Mesendoderm (in vitro differentiated cells): ENCODE results near the gene ADARB1.

Source experiments
- DNase-seq: peaks from one replicate; pipeline ENCODE4 v3.0.0; 2013
- H2AK5ac ChIP-seq: 2 replicates; pipeline ENCODE4 v1.6.1; 2013; ENCODE audit warnings: low read length, inconsistent platforms
- H2BK120ac ChIP-seq: 2 replicates; pipeline ENCODE4 v1.6.1; 2013; ENCODE audit warnings: low read depth, mild to moderate bottlenecking, low read length, moderate library complexity, mixed read lengths
- H2BK15ac ChIP-seq: replicated peaks from 2 replicates; pipeline ENCODE4 v1.6.1; 2013; ENCODE audit warnings: low read depth, mild to moderate bottlenecking, moderate library complexity
- H2BK5ac ChIP-seq: 2 replicates; pipeline ENCODE4 v1.6.1; 2013; ENCODE audit warnings: low read length, inconsistent platforms
- H3K18ac ChIP-seq: 2 replicates; pipeline ENCODE4 v1.6.1; 2013; ENCODE audit warnings: mild to moderate bottlenecking, low read length, mixed read lengths
- H3K23ac ChIP-seq: one replicate; pipeline ENCODE4 v1.6.1; 2013; ENCODE audit warnings: low read length
- H3K27ac ChIP-seq: 2 replicates; pipeline ENCODE4 v1.5.1; 2013; ENCODE audit warnings: low read depth, mild to moderate bottlenecking, inconsistent platforms, low read length, moderate library complexity
- H3K27me3 ChIP-seq: 2 replicates; pipeline ENCODE4 v1.6.1; 2013; ENCODE audit warnings: low read length, control low read depth, mild to moderate bottlenecking, inconsistent platforms; ENCODE audit not compliant: insufficient read depth, poor library complexity
- H3K36me3 ChIP-seq: 2 replicates; pipeline ENCODE4 v1.6.1; 2013; ENCODE audit warnings: low read length, inconsistent platforms; ENCODE audit not compliant: control insufficient read depth, insufficient read depth
- H3K4ac ChIP-seq: one replicate; pipeline ENCODE4 v1.6.1; 2013; ENCODE audit warnings: low read depth, mild to moderate bottlenecking, low read length, moderate library complexity
- H3K4me1 ChIP-seq: 2 replicates; pipeline ENCODE4 v1.6.1; 2013; ENCODE audit warnings: low read depth, low read length, inconsistent platforms; ENCODE audit not compliant: control insufficient read depth
- H3K4me2 ChIP-seq: 2 replicates; pipeline ENCODE4 v1.6.1; 2013; ENCODE audit warnings: low read length
- H3K4me3 ChIP-seq: 2 replicates; pipeline ENCODE4 v1.5.1; 2013; ENCODE audit warnings: mild to moderate bottlenecking, low read length
- H3K56ac ChIP-seq: one replicate; pipeline ENCODE4 v1.6.1; 2013; ENCODE audit warnings: low read length
- H3K79me1 ChIP-seq: 2 replicates; pipeline ENCODE4 v1.6.1; 2013; ENCODE audit warnings: low read length, inconsistent platforms
- H3K79me2 ChIP-seq: 2 replicates; pipeline ENCODE4 v1.6.1; 2013; ENCODE audit warnings: mild to moderate bottlenecking, low read length; ENCODE audit not compliant: control insufficient read depth, insufficient read depth
- H3K9ac ChIP-seq: 2 replicates; pipeline ENCODE4 v1.6.1; 2013; ENCODE audit warnings: low read length, inconsistent platforms
- H4K5ac ChIP-seq: one replicate; pipeline ENCODE4 v1.6.1; 2013; ENCODE audit warnings: low read length
- H4K8ac ChIP-seq: one replicate; pipeline ENCODE4 v1.6.1; 2013; ENCODE audit warnings: low read depth, mild to moderate bottlenecking, control low read depth, low read length, moderate library complexity
- WGBS: extraction: QIAGEN DNeasy Blood & Tissue Kit; methylation state at CpG from one replicate; pipeline ENCODE4 v1.1.7; 2013; ENCODE audit warnings: low lambda C conversion rate, missing lambda C conversion rate; ENCODE audit not compliant: insufficient coverage; ENCODE audit errors: extremely low coverage; 5-methylcytosine and 5-hydroxymethylcytosine counted together

Gene ADARB1

DNA sequence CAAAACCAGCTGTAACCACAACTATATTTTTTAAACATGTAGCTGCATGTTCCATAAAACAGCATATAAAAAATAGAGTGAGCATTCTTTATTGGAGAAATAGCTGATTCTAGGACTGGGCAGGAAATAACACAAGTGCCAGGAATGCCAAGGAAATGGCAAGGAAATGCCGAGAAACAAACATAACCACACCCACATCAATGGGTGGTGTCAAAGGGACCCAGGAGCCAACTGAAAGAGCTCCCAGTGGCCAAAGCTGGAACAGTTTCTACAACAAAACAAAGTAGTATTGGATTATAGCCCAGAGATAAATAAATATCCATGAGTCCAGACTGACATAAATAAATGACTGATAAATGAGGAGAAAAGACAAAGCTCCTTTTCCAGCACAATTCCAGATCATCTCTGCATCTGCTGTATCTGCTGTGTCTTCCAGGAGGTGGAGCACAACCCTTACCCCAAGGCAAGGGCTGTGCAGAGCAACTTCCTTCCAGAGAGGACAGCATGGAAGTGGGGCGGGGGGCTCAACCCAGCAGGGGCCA is 28.1 kb downstream of the ADARB1 start:
- no peak overlapping the region for H4K5ac ChIP-seq
- H3K4me3 ChIP-seq = no peak overlapping the region
- H3K18ac ChIP-seq = no peak overlapping the region
- no peak overlapping the region for H3K4ac ChIP-seq
- H3K23ac ChIP-seq = no peak overlapping the region
- H4K8ac ChIP-seq = no peak overlapping the region
- peak; percentile 28 for DNase-seq
- H2BK15ac ChIP-seq = no peak overlapping the region
- no peaks in the 10 kb centered on the region for H3K36me3 ChIP-seq
- H3K27me3 ChIP-seq = no peaks in the 10 kb centered on the region
- WGBS = no CpG with 5 or more reads among the region's 2 CpGs
- H2AK5ac ChIP-seq = no peak overlapping the region
- peaks cover 2% of the 10 kb centered on the region for H3K4me1 ChIP-seq
- H3K9ac ChIP-seq = no peak overlapping the region
- H2BK120ac ChIP-seq = no peak overlapping the region
- H2BK5ac ChIP-seq = no peak overlapping the region
- no peak overlapping the region for H3K4me2 ChIP-seq
- H3K27ac ChIP-seq = no peak overlapping the region
- H3K79me2 ChIP-seq = no peaks in the 10 kb centered on the region
- H3K79me1 ChIP-seq = peaks cover 3% of the 10 kb centered on the region
- peak overlapping the region; percentile 22 for H3K56ac ChIP-seq

DNA sequence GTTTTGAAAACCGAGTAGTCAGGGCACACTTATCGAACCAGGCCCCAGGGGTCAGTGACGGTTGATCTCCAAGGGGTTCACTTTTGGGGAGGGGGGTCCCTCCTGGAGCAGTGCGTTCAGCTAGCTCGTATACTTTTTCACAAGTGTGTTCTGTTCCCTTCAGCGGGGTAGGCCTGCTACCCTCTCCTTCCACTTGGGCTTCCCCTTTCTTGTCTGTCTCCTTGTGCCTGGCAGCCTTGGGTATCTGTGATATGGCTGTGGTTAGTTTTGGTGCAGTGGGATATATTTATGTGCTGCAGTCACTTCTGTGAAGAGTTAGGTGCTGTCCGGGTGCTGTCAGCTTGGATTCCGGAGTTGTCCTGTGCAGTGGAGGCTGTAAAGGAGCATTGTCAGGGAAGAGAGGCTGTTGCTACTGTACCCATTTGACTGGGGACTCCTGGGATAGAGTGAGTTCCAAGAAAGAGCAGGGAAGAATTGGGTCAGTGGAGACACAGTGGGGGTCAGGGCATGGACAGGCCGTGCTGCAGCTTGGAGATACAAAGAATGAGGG is 29.7 kb downstream of the ADARB1 start:
- no peak overlapping the region for H2BK15ac ChIP-seq
- no peak overlapping the region for H4K5ac ChIP-seq
- no peak overlapping the region for H3K4me2 ChIP-seq
- no peak overlapping the region for H2BK120ac ChIP-seq
- no peak overlapping the region for H2BK5ac ChIP-seq
- H3K56ac ChIP-seq = no peak overlapping the region
- no peak overlapping the region for H3K9ac ChIP-seq
- H3K27ac ChIP-seq = no peak overlapping the region
- WGBS = no CpG with 5 or more reads among the region's 9 CpGs
- no peak overlapping the region for H3K23ac ChIP-seq
- no peaks in the 10 kb centered on the region for H3K36me3 ChIP-seq
- H3K4ac ChIP-seq = no peak overlapping the region
- no peak overlapping the region for H3K4me3 ChIP-seq
- DNase-seq = no peak
- H3K4me1 ChIP-seq = peaks cover 2% of the 10 kb centered on the region
- H4K8ac ChIP-seq = no peak overlapping the region
- H3K27me3 ChIP-seq = no peaks in the 10 kb centered on the region
- H3K79me1 ChIP-seq = peaks cover 3% of the 10 kb centered on the region
- no peaks in the 10 kb centered on the region for H3K79me2 ChIP-seq
- H2AK5ac ChIP-seq = no peak overlapping the region
- no peak overlapping the region for H3K18ac ChIP-seq

DNA sequence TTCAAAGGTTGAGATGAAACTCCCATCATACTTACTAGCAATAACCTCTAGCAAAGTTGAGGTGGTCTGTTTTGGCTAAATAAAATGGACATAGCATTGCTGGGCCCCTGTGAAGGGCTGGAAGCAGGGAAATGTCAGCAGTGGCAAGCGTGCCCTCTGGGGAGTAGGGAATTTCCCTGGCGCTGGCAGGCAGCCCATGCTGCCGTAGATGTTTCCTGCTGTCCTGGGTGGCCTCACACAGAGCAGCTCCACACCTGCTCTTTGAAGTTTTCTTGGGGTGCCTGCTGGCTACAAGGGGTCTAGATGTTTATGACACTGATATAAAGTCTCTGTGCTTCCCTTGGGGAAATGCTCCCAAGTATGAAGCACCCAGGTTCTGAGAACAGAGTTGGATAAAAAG is 30.2 kb downstream of the ADARB1 start:
- no CpG with 5 or more reads among the region's 3 CpGs for WGBS

DNA sequence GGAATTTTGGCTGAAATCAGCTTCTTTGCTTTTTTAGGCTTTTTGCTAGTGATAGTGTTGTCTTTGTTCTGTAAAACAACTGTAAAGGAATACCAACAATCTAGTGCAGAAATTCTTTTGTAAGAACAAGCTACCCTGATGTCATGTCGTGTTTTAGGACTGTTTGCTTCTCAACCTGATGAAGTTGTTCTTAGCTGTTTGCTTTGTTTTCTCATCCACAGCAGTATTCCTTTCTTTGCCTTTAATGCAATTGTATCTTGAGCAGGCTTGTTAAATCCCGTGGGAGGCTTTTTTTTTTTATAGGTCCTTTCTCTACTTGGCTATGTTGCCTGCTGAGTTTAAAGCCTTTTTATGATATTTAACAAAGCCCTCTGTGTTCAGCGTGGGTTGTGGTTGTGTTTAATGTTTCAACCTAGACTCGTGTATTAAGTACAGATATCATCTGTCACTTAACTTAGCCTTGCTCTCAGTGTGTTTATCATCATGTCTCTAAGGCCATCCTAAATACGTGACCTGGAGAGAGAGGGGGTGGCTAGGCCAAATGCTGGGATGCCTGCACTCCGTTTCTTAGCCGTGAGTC is 31.6 kb downstream of the ADARB1 start:
- Histone ChIP-seq H3K79me2 (no peaks in the 10 kb centered on the region), H3K27ac (no peak overlapping the region), H3K4ac (no peak overlapping the region), H2BK15ac (no peak overlapping the region), H3K18ac (no peak overlapping the region), H3K79me1 (peaks cover 1% of the 10 kb centered on the region), H3K27me3 (no peaks in the 10 kb centered on the region), H4K8ac (no peak overlapping the region), H3K23ac (no peak overlapping the region), H2AK5ac (no peak overlapping the region), H3K4me1 (peaks cover 2% of the 10 kb centered on the region), H2BK5ac (no peak overlapping the region), H3K4me3 (no peak overlapping the region), H3K4me2 (no peak overlapping the region), H3K56ac (no peak overlapping the region), H3K36me3 (no peaks in the 10 kb centered on the region), H3K9ac (no peak overlapping the region), H2BK120ac (no peak overlapping the region), H4K5ac (no peak overlapping the region)
- WGBS = no CpG with 5 or more reads among the region's 7 CpGs
- no peak for DNase-seq

More for the DNA sequence above, 30.2 kb downstream of the ADARB1 start:
- Histone ChIP-seq H3K27ac (no peak overlapping the region), H2BK5ac (no peak overlapping the region), H3K4ac (no peak overlapping the region), H4K5ac (no peak overlapping the region), H3K4me2 (no peak overlapping the region), H2BK120ac (no peak overlapping the region), H3K79me1 (peaks cover 3% of the 10 kb centered on the region), H3K23ac (no peak overlapping the region), H3K4me3 (no peak overlapping the region), H2BK15ac (no peak overlapping the region), H3K56ac (no peak overlapping the region), H3K36me3 (no peaks in the 10 kb centered on the region), H3K18ac (no peak overlapping the region), H3K27me3 (no peaks in the 10 kb centered on the region), H3K79me2 (no peaks in the 10 kb centered on the region), H2AK5ac (no peak overlapping the region), H3K4me1 (peaks cover 2% of the 10 kb centered on the region), H3K9ac (no peak overlapping the region), H4K8ac (no peak overlapping the region)
- DNase-seq = no peak

DNA sequence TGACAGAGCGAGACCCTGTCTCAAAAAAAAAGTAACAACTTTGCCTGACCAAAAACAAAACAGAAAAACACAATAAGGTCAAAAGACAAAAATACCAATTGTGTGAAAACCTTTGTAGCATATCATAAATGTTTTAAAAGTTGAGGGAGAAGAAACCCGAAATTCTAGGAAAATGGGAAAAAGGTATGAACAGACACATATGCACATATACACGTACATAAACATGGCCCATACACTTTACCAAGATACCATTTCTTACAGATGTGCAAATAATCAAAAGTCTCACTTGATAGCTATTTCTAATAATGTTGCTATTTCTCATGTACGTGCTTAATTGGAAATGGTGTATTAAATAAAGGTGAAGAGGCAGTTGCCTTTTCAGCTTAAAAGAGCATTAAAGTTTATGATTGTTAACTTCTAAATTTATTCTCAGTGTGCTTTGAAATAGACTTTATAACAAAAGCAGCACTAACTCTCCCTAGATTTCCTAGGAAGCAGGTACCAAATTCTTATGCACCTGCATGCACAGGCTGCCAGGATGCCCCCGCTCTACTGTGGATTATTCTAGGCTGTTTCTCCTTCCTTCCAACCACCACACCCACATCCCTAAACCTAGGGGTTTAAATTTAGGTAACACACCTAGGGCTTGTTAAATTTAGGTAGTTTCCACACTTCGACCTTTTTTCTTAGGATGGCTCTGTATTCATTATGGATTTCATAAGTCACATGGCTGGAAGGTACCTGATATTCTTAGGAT is 33.8 kb downstream of the ADARB1 start:
- peaks cover 1% of the 10 kb centered on the region for H3K79me1 ChIP-seq
- H3K27me3 ChIP-seq = no peaks in the 10 kb centered on the region
- no peak overlapping the region for H3K4me3 ChIP-seq
- H4K5ac ChIP-seq = no peak overlapping the region
- H3K4me2 ChIP-seq = no peak overlapping the region
- H3K36me3 ChIP-seq = no peaks in the 10 kb centered on the region
- H3K79me2 ChIP-seq = no peaks in the 10 kb centered on the region
- no peak overlapping the region for H2BK5ac ChIP-seq
- H3K23ac ChIP-seq = no peak overlapping the region
- WGBS = no CpG with 5 or more reads among the region's 6 CpGs
- H3K4ac ChIP-seq = no peak overlapping the region
- no peak overlapping the region for H2AK5ac ChIP-seq
- H2BK120ac ChIP-seq = no peak overlapping the region
- H3K4me1 ChIP-seq = no peaks in the 10 kb centered on the region
- H3K9ac ChIP-seq = no peak overlapping the region
- no peak overlapping the region for H2BK15ac ChIP-seq
- no peak overlapping the region for H3K27ac ChIP-seq
- no peak overlapping the region for H3K18ac ChIP-seq
- no peak for DNase-seq
- H3K56ac ChIP-seq = no peak overlapping the region
- no peak overlapping the region for H4K8ac ChIP-seq
